GM18868 (cell line): Measurements from ENCODE around the gene MAGI1.
"Not testable (repeated sequence)": the region's sequence is repeated elsewhere in the genome, so short reads cannot be mapped to it uniquely, and the experiment has no call there.

Experiments
- ATAC-seq: cut with Tn5 transposase; IDR thresholded peaks from one replicate; pipeline ENCODE4 v1.9.1; 2021; ENCODE audit warnings: mild to moderate bottlenecking, moderate library complexity; ENCODE audit not compliant: unreplicated experiment

MAGI1 gene

DNA sequence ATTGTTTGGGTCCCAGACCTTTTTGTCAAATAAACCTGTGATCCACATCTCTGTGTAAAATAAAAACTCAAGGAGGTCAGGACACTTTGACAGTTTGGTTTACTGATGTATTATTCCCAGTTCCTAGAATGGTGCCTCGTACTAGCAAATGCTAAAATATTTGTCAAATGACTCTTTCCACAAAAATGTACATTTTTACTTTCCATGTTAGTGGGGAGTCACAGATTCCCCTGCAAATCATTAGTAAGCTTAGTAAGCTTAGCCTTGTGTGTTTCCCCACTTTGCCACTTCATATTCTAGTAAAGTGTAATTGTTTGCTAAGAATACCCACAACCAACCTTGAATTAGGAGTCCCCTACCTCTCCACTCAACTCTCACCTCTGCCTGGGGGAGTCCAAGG is 2.4 kb upstream of the MAGI1 start:
- no peak for ATAC-seq

DNA sequence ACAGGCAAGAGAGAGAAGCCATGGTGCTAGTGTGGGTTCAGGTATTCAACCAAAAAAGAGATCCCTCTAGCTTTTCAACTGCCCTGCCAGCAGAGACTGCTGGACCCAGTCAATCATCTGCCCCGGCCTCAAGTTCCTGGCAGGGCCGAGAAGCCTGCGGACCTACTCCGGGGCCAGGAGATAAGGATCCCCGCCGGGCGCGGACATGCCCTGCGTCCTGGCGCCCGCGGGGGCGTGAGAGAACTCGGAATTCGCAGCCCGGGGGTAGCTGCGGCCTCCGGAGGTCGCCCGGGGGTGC is 821 bp upstream of the MAGI1 start:
- no peak for ATAC-seq

DNA sequence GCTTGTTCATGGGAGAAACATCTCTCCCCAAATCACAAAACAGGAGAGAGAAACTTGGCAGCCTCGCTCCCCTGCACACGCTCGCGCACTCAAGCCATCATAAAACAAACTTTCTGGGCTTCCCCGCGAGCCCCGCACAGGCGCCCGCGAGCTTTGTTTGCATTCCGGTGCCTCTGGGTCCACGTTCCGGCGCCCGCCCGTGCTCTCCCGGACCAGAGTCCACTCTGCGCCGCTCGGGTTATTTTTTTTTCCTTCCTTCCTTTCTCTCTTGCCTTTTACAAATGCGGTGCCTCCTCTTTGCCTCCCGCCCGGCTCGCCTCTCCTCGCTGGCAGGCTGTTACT is 363 bp downstream of the MAGI1 start:
- ATAC-seq, result peak; percentile 20

DNA sequence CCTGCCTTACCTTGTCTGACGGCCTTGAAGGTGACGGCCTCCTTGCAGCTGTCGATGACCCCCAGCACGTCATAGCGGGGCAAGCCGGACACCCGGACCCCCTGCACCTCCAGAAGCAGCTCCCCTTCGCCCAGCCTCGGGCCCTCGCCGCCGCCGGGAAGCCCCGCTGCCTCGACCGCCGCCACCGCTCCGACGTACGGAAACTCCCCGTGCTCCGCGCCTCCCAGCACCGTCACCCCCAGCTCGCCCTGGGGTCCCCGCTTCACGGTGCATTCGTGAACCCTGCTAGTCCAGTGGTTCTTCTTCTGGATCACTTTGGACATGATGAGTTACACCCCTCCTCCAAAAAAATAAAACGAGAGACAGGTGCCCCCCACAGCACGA is 740 bp downstream of the MAGI1 start:
- peak; percentile 33 for ATAC-seq

DNA sequence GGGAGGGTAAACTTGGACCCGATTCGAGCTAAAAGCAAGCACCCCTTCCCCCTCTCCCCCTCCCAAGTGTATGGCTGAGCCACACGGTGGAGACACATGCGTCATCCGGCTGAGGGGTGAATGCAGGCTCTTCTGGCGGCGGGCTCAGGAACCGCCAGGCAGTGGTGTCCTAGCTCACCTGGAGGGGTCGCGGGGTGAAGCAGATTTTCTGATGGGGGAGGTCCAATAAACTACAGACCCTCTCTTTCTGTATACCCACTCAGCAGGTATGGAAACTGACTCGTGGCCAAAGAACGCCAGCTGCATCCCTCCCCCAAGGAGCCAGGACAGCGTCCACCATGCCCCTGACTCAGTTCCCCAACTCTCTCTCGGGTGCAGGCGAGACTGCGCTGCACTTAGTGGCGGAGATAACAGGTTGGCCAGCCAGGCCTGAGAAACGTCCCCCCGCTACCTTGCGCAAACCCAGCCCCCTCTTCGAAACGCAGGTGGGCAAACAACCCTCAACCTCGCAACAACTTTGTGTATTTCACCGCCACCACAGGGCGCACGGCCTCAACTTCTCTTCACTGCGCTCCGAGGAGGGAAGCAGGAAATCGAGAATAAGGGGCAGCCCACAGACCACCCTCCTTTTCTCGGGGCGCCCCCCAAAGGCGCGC is 1.3 kb downstream of the MAGI1 start:
- ATAC-seq, result no peak

DNA sequence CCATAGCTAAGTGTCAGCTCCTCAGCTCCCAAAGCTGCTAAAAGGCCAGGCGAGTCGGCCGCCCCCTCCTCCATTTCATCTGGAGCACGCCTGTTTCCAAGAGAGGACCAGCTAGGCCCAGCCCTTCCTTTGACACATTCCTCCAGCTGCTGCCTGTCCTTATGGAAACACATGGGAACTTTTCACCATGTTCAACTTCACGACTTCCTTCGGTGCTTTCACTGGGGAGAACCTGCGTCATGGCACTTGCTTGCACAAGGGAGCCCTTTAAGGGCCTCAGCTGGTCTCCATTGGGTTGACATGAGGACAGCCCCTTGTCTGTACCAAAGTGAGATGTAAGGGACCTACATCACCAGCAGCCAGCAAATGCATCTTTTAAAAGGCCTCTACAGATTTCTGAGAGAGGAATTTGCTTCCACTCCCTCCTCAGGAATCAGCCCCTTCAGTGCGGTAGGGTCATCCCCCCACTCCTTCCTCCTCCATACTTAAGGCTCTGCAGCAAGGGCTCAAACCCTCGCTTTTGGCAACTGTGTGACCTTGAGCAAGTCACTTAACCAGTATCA is 2.1 kb downstream of the MAGI1 start:
- ATAC-seq, result no peak

DNA sequence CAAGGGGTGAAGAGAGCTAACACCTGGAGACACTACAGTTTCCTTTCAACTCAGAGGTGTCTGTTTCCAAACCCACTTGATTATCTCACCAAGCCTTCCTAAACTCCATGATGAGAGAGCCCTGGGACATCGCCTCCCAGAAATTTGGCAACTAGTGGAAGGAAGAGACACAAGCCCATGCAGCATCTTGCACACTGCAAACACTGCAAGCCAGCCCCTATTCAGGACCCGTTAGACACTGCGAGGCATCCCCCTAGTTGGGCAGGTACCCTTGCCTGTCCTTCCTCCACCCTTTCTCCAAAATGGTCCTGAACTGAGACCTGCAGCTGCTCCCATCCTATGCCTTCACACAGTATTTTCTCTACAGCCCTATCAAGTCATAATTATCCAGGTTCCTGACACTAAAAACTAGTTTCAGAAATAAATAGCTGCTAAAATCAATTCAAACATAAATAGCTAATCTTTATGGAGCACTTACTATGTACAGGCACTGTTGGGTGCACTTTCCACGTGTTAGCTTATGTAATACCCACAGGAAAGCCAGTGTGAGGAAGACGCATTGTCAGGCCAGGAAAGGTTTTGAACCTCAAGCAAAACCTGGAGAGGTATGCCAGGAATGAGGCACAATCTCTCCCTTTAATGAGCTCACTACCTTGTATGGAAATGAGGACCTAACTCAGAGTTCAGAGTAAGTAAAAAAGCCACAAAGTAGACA is 2.8 kb downstream of the MAGI1 start:
- no peak for ATAC-seq

DNA sequence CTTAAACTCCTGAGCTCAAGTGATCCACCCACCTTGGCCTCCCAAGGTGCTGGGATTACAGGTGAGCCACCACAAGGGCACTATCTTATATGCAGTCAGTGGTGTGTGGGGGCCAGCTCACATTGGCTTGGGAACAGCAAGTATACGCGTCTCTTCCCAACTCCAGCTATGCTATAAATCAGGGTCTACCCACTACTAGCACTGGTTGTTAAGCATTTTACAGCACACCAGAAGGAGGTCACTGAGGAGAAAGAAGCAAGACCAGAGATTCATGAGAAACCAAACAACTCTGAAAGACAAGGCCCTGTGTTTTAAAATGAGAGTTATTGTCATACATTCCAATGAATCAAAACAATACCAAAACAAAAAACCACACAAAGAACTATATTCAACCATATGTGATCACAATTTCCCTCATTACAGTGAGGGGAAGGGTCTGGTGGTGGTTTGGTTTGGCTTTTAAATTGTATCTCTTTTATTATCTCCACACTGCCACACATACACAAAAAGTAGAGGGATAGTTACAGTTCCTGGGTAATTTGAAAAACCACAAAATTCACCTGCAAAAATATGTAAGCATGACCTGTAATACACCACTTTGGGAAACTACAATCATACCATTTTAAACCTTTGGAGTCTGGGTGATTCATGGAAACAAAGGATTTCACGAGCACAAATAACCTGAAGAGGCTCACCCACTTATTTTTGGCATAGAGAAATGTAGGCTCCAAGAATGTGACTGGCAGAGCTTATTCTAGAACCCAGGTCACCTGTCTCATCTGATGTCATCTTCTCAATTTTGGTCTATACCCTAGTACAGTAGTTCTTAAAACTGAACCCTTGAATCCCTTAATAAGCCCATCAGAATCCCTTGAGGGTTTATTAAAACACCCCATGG is 5.2 kb downstream of the MAGI1 start:
- no peak for ATAC-seq

DNA sequence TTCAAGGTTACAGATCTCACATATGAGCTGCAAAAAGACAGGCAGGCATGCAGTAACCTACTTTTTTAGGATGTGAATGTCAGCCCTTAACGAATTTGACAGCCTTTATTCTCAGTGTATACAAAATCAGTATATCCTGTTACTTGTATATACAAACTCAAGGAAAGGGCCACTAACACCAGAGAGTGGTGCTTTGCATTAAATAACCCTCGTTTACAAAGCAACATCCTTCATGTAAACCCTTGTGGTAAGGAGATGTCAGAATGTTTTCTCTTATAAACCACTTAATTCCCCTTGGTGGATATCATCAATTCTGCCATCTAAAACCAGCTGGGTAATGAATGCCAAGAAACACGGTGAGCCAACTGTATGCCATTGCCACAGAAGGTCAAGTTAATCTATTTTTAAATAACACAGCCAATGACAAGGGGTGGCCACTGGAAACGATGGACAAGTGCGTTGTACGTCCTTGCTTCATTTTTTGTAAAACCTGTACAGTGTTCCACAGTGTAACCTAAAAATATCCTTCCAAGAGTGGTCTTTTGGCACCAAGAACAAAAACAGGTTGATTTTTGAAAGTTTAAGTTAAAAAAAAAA is 7.5 kb downstream of the MAGI1 start:
- no peak for ATAC-seq

DNA sequence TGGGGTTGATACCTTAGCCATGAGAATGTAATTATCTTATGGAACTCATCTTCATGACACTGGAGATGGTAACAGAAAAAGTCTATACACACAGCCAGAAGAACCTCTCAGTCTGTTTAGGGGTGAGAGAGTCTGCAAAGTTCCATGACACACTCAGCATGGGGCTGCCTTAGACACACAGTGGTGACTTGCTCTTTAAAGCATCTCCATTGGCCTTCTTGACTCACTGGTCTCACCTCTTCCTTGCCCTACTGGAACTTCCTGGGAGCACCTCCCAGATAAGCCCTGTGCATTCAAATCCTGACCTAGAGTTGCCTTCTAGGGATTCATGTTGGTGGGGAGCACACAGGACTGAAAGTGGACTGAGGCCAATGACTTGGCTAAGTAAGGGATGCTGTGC is 9.3 kb downstream of the MAGI1 start:
- no peak for ATAC-seq

DNA sequence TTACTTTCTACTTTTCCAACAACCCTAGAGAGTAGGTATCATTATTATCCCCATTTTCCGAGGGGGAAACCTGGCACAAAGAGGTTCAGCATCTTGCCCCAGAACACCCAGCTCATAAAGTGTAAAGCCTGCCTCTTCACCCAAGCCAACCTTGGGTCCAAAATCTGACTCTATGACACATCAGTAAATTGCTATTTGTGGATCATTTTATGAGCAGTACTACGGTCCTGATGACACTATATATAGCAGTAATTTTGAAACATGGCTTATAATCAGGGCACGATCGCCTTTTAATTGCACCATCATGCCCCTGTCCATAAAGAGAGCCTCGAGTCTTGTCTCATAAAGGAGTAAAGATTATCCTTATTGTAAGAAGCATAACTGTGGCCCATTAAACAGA is 9.7 kb downstream of the MAGI1 start:
- no peak for ATAC-seq

DNA sequence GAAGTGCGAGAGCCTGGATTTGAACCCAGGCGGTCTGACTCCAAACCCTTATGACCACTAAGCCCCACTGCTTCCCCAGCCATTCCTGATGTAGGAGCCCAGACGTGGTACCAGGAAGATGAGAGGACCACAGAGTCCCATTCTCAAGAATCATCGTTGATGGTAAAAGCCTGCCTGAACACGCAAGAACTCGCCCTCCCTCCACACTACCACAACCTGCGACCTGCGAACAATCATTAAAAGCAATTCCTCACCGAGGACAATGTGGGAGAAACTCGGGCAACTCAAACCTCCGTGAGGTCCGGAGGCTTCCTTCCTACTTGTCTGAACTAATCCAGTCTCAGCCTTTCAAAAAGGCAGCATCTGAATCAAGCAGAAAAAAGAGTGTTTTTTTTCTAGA is 10.3 kb downstream of the MAGI1 start:
- no peak for ATAC-seq

DNA sequence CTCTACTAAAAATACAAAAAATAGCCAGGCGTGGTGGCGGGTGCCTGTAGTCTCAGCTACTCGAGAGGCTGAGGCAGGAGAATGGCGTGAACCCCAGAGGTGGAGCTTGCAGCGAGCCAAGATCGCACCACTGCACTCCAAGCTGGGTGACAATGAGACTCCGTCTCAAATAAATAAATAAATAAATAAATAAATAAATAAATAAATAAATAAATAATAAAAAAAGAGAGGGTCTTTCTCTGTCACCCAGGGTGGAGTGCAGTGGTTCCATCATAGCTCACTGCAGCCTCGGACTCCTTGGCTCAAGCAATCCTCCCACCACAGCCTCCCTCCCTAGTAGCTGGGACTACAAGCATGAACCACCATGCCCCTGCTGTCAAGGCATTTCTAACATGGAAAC is 11.6 kb downstream of the MAGI1 start:
- ATAC-seq, result not testable (repeated sequence)

DNA sequence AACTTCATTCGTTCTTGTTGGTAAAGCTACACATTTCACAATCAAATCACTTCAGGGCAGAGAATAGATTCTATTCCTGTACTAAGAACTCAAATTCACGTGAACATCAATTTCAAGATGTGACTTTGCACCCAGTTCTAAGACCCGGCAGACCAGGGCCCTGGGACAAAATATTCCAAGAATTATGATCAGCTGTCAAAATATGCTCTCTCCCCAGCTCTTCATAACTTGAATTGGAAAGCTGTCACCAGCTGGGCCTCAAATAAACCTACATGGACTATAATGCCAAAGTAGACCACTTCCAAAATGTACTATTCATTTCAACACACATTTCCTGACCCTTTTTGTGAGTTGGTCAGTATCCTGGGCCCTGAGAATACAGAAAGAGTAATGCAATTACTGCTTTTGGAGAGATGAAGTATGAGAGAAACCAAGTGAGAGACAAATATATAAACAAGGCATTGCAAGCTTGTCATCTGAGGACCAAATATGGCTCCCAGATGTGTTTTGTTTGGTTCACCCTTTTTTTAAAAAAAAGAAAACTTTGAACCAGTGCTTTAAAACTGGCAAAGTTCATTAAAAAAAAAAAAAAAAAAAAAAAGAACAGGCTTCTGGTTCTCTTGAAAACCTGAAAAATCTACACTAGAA is 14.9 kb downstream of the MAGI1 start:
- ATAC-seq, result no peak

DNA sequence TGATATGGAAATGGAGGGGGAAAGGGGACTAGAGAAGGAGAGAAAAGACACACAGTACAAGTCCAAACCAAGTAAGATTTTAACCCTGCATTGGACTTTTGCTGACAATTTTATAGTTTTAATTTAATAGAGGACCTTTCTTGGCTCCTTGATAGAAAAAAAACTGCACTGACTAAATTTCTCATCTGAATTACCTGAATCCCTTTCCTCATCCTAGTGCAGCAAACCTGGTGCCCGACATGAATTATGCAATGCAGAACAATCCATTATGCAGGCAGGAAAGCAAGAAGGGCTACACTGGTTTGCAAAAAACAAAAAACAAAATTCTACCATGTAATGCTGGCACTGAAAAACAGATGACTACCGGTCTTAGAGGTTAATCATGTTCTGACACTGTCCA is 15.5 kb downstream of the MAGI1 start:
- ATAC-seq, result no peak

DNA sequence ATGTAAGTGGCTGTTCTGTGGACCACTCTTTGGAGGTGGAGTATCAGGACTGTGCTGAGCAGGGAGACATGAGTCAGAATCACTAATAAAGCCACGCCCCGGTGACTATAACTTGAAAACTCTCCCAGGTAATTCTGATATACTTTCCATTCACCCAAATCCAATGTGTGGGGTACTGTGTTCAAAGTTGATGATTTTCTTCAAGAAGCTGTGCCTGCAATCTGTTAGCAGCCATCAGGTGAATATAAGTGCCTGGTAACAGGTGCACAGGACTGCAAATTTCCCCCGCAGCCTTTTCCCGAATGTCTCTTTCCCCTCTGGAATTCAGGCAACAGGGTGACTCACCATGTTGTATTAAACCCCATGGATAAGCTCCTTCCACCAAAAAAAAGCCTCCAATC is 17.0 kb downstream of the MAGI1 start:
- ATAC-seq, result no peak

DNA sequence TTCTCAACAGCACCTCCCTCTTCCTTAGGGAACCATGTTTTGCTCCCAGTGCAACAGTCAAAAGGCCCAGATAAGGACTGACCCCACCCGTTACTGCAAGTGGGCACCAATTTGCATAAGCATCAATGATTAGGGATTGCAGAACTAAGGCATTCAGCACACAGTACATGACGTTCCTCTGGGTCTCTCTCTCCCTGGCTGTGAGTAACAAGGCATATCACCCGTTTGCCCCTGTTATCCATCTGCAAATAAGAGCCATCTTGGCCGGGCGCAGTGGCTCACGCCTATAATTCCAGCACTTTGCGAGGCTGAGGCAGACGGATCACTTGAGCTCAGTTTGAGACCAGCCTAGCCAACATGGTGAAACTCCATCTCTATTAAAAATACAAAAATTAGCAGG is 18.8 kb downstream of the MAGI1 start:
- ATAC-seq, result no peak

DNA sequence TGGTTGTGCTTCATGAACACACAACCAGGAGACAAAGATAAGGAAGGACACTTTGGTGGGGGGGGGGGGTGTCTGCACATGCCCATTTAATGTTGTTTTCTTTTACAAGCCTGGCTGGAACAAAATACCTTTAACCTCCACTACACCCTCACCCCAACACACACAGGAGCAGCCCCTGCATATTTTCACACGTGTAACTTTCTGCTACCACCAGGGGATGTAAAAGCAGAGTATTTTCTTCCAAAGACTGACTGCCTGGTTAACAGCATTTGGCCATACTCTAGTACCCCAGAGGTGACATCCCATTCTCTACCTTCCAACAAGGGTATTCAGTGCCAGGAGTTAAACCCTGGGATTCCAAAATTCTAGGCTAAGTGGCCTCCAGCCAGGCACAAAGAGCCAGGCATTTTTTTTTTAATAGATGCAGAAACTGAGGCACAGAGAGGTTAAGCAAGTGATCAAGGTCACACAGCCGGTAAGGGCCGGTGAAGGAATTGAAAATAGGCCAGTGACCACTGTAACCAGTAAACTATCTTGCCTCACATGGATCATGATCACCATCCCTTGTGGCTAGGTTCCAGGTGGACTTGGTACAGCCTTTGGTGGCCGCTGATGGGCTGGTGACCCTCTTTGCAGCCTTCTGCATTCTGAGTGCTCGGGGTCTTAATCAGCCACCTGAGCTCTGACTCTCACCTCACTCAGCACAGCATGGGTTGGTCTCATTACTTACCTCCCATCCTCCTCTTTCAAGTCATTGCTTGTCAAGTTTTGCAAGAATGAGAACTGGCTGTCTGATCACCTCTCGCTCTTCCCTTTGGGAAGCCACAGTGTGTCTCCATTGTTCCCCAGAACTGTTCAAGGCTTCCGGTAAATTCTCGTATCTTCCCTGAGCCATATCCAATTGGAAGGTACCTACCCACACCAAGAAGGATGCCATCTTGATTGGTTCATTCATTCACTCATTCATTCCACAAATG is 20.4 kb downstream of the MAGI1 start:
- no peak for ATAC-seq

DNA sequence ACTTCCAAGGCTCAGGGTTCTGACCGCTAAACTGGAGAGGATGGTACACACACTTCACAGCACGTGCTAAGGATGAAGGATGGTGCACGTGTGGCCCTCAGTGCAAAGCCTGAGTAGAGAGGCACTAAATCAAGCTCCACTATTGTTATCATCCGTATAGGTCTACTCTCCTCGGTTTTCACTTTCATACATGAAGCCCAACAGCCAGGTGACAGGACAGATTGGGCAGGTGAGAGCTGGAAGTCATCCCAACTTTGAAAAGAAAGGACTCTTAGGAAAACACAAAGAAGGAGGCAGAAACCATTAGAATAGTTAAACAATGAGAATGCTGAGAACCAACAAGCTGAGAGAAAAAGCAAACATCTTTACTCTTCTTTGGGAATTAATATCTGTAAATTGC is 21.1 kb downstream of the MAGI1 start:
- no peak for ATAC-seq

DNA sequence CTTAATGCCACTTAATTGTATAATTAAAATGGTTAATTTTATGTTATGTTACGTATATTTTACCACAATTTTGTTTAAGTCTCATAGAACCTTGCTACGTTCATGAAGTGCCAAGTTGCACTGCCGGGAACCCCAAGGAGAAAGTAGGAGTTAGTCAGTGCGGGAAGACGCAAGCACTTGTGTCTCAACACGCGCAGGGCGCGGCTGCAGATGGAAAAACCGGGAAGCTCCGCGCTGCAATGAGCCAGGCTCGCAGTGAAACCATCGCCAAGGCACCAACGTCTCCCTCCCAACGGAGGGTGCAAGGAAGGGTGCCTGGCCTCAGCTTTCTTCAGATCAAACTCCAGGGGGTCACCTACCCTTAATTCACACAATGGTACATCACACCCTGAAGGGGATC is 21.6 kb downstream of the MAGI1 start:
- no peak for ATAC-seq
